SKM-1 (cell line): ENCODE data around the gene BAZ2B.

ENCODE experiments used
- DNase-seq: peaks from one replicate; lab custom pipeline; 2025; ENCODE audit not compliant: unreplicated experiment; lab: John Stamatoyannopoulos, UW

BAZ2B gene

GRCh38 chr2:159615367-159616285 is 722 bp downstream of the BAZ2B start:
- peak; percentile 64 for DNase-seq

GRCh38 chr2:159614534-159615366 is 1.6 kb downstream of the BAZ2B start:
- DNase-seq, result peak; percentile 54

- DNase-seq, result no peak
Measured at GRCh38 chr2:159613651-159614285, 2.6 kb downstream of the BAZ2B start.

GRCh38 chr2:159613091-159613490 is 3.3 kb downstream of the BAZ2B start:
- no peak for DNase-seq

GRCh38 chr2:159612255-159612901 is 4.0 kb downstream of the BAZ2B start:
- no peak for DNase-seq

GRCh38 chr2:159609811-159610549 is 6.4 kb downstream of the BAZ2B start:
- DNase-seq, result no peak

- DNase-seq, result no peak
Measured at GRCh38 chr2:159608723-159609308, 7.5 kb downstream of the BAZ2B start.

GRCh38 chr2:159608108-159608507 is 8.2 kb downstream of the BAZ2B start:
- no peak for DNase-seq

GRCh38 chr2:159606287-159606686 is 10.1 kb downstream of the BAZ2B start:
- DNase-seq, result no peak

- no peak for DNase-seq
Measured at GRCh38 chr2:159605441-159606178, 10.7 kb downstream of the BAZ2B start.

- no peak for DNase-seq
Measured at GRCh38 chr2:159604159-159604558, 12.2 kb downstream of the BAZ2B start.

GRCh38 chr2:159600752-159601151 is 15.6 kb downstream of the BAZ2B start:
- DNase-seq, result no peak

GRCh38 chr2:159595410-159596046 is 20.8 kb downstream of the BAZ2B start:
- no peak for DNase-seq

GRCh38 chr2:159592441-159592840 is 23.9 kb downstream of the BAZ2B start:
- no peak for DNase-seq

- DNase-seq, result no peak
Measured at GRCh38 chr2:159591221-159591620, 25.1 kb downstream of the BAZ2B start.

GRCh38 chr2:159589286-159589685 is 27.1 kb downstream of the BAZ2B start:
- no peak for DNase-seq

GRCh38 chr2:159586034-159586433 is 30.3 kb downstream of the BAZ2B start:
- DNase-seq, result no peak

- DNase-seq, result no peak
Measured at GRCh38 chr2:159585622-159586021, 30.7 kb downstream of the BAZ2B start.

GRCh38 chr2:159584796-159585195 is 31.6 kb downstream of the BAZ2B start:
- no peak for DNase-seq
